NT2/D1 (cell line): ENCODE results near the gene GALNT9.

Experiments used
- DNase-seq: peaks from one replicate; pipeline ENCODE4 v3.0.0-alpha.2; 2011; ENCODE audit warnings: low read depth, low spot score
- H3K27me3 ChIP-seq: 2 replicates; pipeline ENCODE4 v1.6.0; 2011; ENCODE audit warnings: mild to moderate bottlenecking; ENCODE audit not compliant: insufficient read length, insufficient read depth
- H3K36me3 ChIP-seq: 2 replicates; pipeline ENCODE4 v1.6.1; 2011; ENCODE audit warnings: mild to moderate bottlenecking, low read length, mixed read lengths; ENCODE audit not compliant: insufficient read depth, insufficient read length
- H3K4me1 ChIP-seq: 2 replicates; pipeline ENCODE4 v1.5.1; 2011; ENCODE audit not compliant: insufficient read depth, insufficient read length
- H3K4me3 ChIP-seq: 2 replicates; pipeline ENCODE4 v1.5.1; 2011; ENCODE audit warnings: low read depth; ENCODE audit not compliant: insufficient read length
- H3K9ac ChIP-seq: 2 replicates; pipeline ENCODE4 v1.6.0; 2011; ENCODE audit warnings: low read depth; ENCODE audit not compliant: insufficient read length
- H3K9me3 ChIP-seq: 2 replicates; pipeline ENCODE4 v1.5.1; 2011; ENCODE audit warnings: mild to moderate bottlenecking, low read length; ENCODE audit not compliant: insufficient read depth
- SUZ12 ChIP-seq: IDR thresholded peaks from 2 replicates; pipeline ENCODE4 v1.6.1; 2011; ENCODE audit not compliant: insufficient read length, insufficient read depth; ENCODE audit errors: extremely low read depth
- YY1 ChIP-seq: IDR thresholded peaks from 2 replicates; pipeline ENCODE4 v1.6.1; 2011; ENCODE audit not compliant: insufficient read length, insufficient read depth
- ZNF274 ChIP-seq: IDR thresholded peaks from 2 replicates; pipeline ENCODE4 v1.6.1; 2011; ENCODE audit warnings: mild to moderate bottlenecking, low read depth, low read length

GALNT9 gene

DNA sequence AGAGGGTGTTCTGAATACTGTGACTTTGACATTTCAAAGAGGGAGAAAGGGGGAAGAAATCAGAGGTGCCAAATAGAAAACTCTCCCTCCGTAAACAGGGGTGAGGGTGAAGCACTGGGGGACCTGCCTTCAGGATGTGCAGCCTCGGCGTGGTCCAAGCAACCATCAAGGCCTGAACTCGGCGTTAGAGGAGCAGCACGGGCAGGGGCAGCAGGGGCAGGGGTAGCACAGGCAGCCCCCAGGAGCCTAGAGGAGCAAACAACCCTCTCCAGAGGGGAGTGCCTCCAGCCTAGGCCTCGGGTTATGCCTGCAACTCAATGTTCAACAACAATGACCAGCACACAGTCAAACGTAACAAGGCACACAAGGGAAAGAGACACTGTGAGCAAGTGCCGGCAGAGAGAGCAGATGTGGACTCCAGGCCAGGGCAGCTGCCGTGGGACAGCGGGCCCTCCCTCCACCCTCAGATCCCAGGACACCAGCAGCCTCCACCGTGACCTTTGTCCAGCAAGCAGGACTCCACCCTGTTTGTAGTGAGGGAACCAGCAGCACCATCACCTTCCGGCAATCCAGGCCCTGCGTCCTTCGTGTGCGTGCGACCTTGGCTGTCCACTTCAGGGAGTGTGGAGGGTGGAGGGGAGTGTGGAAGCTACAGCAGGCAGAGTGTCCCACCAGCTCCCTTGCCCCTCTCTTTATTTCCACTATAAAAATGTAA lies 18.0 kb downstream of the GALNT9 start:
- no peak overlapping the region for H3K4me3 ChIP-seq
- H3K4me1 ChIP-seq, result no peaks in the 10 kb centered on the region
- H3K27me3 ChIP-seq, result peaks cover 88% of the 10 kb centered on the region
- no peak for TF ChIP-seq YY1
- no peak for TF ChIP-seq ZNF274
- TF ChIP-seq SUZ12, result no peak
- H3K9me3 ChIP-seq, result peaks cover 23% of the 10 kb centered on the region; the same call in 1 of the 2 replicates
- DNase-seq, result no peak
- no peak overlapping the region for H3K9ac ChIP-seq
- H3K36me3 ChIP-seq, result no peaks in the 10 kb centered on the region

DNA sequence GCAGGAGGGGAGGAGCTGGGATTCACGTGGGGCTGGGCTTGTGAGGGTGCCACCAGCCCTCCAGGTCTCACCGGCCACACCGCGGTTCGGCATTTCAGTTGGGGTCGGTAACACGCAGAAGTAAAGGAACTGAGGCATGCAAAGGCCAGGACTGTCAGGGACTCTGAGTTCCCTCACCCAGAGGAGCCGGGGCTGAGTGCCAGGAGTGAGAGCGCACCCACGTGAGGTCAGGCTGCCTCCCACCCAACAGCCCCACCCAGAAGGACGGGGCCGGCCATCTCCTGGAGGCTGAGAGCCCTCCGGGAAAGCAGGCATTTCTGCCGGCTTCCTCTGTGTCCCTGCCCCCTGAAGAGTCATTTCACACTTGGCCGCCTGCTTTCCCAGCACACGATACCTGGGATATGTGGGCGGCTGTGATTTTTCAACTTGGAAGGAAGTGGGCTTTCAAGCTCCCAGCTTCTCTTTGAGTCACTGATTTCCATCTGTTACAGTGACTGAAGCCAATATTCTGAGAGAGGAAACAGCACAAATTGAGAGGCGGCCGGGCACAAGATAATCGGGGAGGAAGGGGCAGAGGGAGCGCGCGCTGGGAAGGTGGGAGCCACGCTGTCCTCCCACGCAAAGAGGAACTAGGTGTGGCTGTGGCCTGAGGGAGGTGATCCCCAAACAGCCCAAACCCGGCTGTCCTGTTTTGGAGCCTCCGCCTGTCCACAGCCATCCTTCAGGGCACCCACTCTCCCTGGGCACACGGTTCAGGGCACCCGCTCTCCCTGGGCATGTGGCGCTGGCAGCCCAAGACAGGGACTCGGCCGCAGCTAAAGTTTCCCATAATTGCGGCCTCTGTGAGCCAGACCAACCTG lies 19.0 kb downstream of the GALNT9 start:
- DNase-seq, result no peak
- TF ChIP-seq SUZ12, result no peak
- no peak for TF ChIP-seq ZNF274
- TF ChIP-seq YY1, result no peak
- Histone ChIP-seq H3K4me3 (no peak overlapping the region), H3K27me3 (peaks cover 86% of the 10 kb centered on the region), H3K9me3 (peaks cover 23% of the 10 kb centered on the region; the same call in 1 of the 2 replicates), H3K4me1 (no peaks in the 10 kb centered on the region), H3K36me3 (no peaks in the 10 kb centered on the region), H3K9ac (no peak overlapping the region)

DNA sequence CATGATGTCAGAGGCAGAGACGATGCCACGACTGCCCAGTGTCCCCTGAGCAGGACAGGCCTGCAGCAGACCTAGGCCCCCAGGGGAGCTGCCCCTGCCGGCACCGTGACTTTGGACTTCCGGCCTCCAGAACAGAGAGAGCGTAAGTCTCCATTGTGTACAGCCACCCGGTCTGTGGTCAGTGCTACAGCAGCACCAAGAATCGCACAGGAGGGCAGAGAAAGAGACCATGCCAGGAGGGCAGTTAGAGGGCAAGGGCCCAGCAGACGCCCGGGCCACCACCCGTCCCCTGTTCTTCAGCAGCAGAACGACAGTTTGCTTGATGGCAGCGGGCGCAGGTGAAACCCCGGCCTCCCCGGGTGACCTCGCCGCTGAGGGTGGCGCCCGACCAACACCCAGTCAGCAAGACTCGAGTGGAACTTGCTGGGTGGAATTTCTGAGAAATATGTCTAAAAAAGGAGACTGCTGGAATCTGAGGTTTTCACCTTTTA lies 19.7 kb downstream of the GALNT9 start:
- no peak for TF ChIP-seq ZNF274
- TF ChIP-seq YY1, result no peak
- no peak for TF ChIP-seq SUZ12
- DNase-seq, result no peak
- H3K9ac ChIP-seq, result no peak overlapping the region
- H3K9me3 ChIP-seq, result peaks cover 23% of the 10 kb centered on the region; the same call in 1 of the 2 replicates
- H3K4me1 ChIP-seq, result no peaks in the 10 kb centered on the region
- no peaks in the 10 kb centered on the region for H3K36me3 ChIP-seq
- no peak overlapping the region for H3K4me3 ChIP-seq
- peaks cover 79% of the 10 kb centered on the region for H3K27me3 ChIP-seq

GRCh38 chr12:132308853-132309595 lies 20.4 kb downstream of the GALNT9 start:
- H3K27me3 ChIP-seq, result peaks cover 73% of the 10 kb centered on the region
- no peaks in the 10 kb centered on the region for H3K4me1 ChIP-seq
- no peak for DNase-seq
- peaks cover 23% of the 10 kb centered on the region; the same call in 1 of the 2 replicates for H3K9me3 ChIP-seq
- no peaks in the 10 kb centered on the region for H3K36me3 ChIP-seq
- H3K4me3 ChIP-seq, result no peak overlapping the region
- TF ChIP-seq YY1 (no peak), SUZ12 (no peak), ZNF274 (no peak)
- no peak overlapping the region for H3K9ac ChIP-seq

DNA sequence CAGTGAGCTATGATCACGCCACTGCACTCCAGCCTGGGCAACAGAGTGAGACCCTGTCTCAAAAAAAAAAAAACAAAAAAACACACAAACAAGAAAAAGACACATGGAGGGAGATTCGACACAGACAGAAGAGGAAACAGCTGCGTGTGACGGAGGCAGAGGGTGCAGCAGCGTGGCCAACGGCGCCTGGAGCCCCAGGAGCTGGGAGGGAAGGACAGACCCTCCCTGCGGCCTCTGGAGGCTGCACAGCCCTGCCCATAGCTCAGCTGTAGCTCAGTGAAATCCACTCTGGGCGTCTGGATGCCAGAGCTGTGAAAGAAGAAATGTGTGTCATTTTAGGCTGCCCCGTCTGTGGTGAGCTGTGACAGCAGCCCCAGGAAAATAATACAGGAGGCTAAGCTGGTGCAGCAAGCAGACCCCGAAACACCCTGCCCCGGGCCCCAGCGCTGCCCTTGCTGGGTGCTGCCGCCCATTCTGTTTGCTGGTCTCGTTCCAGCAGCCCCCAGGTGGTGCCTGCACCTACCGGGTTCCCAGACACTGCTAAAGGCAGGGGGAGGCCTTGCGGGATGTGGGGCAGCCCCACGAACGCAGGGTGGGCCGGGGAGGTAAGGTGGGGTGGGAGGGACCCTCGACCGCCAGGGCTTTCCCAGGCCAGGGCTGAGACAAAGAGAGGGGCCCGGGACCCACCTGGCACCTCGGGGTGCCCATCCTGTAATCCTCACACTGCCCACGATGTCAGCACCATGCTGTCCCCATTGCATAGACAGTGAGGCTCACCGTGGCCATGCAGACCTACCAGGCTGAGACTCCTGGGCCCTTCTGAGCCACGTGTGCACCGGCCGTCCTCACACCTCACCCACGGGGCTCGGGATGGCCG lies 21.2 kb downstream of the GALNT9 start:
- Histone ChIP-seq H3K27me3 (peaks cover 73% of the 10 kb centered on the region), H3K9ac (no peak overlapping the region), H3K36me3 (no peaks in the 10 kb centered on the region), H3K4me1 (no peaks in the 10 kb centered on the region), H3K9me3 (peaks cover 23% of the 10 kb centered on the region; the same call in 1 of the 2 replicates), H3K4me3 (no peak overlapping the region)
- TF ChIP-seq SUZ12, result no peak
- no peak for TF ChIP-seq ZNF274
- TF ChIP-seq YY1, result no peak
- DNase-seq, result no peak

GRCh38 chr12:132306885-132307191 lies 22.6 kb downstream of the GALNT9 start:
- H3K27me3 ChIP-seq, result peaks cover 75% of the 10 kb centered on the region
- H3K9me3 ChIP-seq, result peaks cover 13% of the 10 kb centered on the region; the same call in 1 of the 2 replicates
- no peak overlapping the region for H3K4me3 ChIP-seq
- DNase-seq, result no peak
- TF ChIP-seq YY1 (no peak), SUZ12 (no peak), ZNF274 (no peak)
- H3K4me1 ChIP-seq, result no peaks in the 10 kb centered on the region
- no peaks in the 10 kb centered on the region for H3K36me3 ChIP-seq
- no peak overlapping the region for H3K9ac ChIP-seq
